ENCODE results near the gene POU3F3.

POU3F3 gene

GRCh38 chr2:104862058-104862941 is 8.4 kb downstream of the POU3F3 start:
- DNase-seq: no peak

GRCh38 chr2:104863146-104863467 is 9.2 kb downstream of the POU3F3 start:
- no peak for DNase-seq

DNA sequence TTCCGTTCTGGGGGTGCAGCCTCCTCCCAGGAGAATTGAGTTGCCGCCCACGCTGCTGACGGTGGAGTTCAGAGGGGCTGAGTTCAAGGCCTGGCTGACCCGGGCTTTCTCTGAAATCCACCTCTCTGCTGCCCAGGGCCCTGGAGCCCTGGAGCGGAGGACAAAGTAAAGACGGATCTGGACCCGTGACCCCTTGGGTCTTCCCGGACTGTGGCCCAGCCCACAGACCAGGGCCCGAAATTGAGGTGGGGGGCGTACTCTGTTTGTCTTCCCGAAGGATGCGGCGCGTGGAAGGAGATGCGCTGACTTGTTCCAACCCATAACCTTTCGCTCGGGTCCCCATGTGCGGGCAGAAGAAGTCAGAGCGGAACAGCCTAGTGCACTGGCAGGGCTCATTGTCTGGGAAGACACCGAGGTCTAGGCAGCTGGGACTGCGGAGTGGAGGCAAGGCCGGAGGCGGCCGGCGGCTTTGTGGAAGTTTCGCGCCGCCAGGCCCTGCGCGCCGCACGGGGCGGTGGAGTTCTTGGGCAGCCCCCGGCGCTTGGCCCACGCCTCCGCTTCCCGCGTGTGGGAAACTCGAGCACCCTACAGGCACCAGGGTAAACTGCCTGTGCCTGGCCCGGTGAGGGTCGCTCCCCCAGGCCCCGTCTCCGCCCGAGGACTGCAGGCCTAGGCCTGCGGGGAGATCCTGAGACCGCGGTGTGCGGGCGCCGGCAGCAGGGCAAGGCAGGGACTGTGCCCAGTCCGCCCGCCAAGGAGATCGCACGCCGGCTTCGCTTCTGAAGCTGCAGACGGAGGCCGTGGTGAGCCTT is 9.8 kb downstream of the POU3F3 start:
- no peak for DNase-seq

DNA sequence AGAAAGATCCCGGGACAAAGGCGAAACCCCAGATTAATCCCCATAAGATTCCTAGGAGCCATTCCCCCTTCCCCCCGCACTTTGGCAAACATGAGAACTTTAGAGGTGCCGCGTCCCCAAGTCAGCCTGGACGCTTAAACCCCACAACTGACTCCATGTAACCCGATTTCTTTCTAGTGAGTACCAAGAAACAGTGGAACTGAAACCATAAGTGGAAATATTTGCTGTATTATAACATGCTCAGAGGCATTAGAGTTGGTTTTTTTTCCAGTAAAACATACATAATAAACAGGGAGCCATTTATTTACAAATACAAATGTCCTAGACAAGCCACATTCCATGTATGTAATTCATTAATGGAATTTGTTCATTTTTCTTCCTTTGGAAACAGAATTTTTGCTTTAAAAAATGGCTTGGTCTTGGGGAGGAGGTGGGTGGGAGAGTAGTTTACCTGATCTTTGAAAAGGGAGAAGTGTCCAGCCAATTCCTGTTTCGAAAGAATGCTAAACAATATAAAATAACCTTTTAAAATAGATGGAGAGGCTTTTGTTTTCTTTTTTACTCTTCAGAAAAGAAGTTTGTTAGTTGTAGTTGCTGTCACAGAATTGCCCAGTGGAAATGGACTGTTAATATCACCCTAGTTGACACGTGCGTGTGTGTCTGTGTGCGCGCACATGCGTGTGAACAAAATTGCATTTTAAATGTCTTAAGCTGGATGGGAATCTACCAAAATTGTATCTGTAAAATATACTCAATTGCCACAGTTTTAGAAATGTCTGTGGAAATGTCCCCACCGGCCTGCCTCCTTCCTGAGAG is 10.6 kb downstream of the POU3F3 start:
- DNase-seq: no peak

DNA sequence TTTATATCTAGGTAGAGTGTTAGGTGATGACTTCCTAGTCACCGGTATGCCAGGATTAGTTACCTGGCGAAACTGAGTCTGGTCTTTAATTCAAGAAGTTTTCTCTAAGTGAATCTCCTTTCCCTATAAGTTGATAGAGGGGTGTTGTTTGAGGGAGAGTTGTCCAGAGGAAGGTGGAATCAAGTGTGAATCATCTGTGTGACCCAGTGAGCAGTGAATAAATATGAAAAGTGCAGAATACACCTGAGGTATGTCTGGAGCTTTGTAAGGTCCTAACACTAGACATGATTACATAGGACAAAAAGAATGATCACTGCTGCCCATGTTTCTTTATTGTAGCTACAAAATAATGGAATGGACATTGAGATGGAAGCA is 11.2 kb downstream of the POU3F3 start:
- DNase-seq: no peak

GRCh38 chr2:104866122-104866864 is 12.4 kb downstream of the POU3F3 start:
- DNase-seq: no peak

- no peak for DNase-seq
These were observed 13.2 kb downstream of the POU3F3 start for GRCh38 chr2:104866883-104867812.

- DNase-seq: no peak
These were observed 14.0 kb downstream of the POU3F3 start for GRCh38 chr2:104867813-104868504.

DNA sequence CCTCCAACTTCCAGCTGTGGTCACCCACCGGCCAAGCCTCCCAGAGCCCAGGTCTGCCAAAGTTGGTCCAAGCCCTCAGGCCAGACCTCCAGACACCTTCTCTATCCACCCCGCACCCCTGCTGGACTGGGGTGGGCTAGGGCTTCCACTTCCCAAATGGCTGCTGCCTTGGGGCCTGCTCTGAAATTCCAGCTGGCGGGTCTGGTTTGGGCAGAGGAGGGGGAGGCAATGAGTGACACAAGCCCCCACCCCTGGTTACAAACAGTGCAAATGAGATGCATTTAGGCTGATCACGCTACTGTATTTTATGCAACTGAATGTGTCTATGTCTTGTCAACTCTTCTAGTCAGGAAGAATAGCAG is 14.6 kb downstream of the POU3F3 start:
- no peak for DNase-seq

DNA sequence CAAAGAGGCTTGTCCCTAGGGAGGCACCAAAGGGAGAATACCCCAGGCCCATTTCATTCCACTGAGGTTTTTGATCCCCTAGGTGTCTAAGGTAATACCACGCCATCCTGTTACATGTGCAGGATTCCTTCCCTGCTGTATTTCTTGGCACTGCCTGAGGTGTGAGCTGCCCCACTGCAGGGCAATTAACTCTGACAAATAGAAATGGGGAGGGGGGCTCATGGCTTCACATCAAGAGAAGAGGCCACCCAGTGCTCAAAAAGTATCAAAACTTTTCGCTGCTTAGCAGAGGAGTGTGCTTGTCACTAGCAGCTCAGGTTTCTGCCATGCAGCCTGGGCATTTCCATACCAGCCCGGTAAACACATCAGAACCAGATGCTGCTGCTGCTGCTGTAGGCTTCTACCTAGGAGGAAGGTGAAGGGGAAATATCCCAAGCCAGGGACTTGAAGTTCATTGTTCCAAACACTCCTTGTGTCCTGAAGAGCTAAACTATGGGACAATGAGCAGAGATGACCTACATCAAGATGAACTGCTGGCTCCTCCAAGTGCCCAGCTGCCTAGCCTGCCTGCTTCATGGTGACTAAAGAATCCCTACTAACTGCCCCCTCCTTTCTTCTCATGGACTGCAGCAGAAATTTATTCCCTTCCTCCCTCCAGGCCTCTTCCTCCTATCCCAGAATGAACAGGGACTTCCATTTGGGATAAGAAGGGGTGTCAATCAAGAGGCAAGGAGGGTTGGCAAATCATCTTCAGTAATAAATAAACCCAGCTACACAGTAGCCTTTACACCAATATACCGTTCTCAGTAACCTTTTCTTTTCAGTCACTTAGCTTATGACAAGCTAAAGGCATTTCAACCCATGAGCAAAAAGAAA is 16.4 kb downstream of the POU3F3 start:
- DNase-seq: no peak

DNA sequence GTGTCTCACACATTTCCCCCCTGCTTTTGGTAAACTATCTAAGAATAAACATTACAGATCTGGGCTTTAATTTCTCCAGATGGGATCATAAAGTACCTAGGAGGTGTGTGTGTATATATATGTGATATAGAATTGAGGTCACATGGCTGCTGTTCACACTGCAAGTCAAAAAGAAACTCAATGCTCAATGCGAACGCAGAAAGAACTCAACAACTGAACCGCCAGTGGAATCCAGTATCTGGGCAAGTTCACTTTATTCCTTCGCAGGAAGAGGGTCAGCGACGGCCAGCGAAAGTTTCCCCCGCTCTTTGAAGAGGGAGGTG is 17.7 kb downstream of the POU3F3 start:
- no peak for DNase-seq

DNA sequence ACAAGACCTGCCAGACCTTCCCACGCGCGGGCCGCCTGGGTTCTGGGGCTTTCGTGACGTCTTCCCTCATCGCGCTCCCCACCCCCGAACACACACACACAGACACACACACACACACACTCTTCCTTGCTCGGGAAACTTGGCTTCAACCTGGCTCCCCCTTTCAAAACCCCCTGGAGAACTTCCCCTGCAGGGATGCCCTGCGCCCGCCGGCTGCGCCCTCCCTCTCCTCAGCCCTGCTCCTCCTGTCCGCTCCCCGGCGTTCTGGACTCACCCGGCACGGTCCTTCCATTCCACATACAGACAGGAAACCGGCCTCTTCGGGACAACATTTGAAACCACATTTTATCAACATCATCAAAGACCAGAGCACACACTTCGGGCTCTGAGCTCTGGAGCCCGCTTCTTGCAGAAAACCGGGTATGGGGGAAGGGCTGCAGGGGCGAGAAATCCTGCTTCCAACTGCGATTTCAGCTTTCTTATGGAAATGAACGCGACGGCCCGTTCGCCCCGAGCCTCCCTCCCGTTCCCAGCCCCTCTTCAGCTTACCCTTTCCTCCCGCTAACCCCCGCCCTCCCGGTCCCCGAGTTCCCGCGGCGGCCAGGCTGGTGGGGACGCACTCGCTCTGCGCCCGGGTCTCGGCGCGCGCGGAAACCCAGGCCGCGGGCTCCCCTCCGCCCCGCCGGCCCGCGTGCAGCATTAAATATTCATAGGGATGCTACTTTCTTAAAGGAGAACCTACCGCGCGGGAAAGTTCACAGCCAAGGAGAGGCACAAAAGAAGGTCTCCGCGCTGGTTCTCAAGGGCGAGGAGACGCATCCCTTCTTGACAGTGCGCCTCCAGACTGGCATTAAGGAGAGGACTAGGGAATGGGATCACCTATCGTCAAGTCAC is 18.3 kb downstream of the POU3F3 start:
- no peak for DNase-seq

GRCh38 chr2:104872866-104873688 is 19.2 kb downstream of the POU3F3 start:
- DNase-seq: peak in 1 of 2 experiments; percentile 18

DNA sequence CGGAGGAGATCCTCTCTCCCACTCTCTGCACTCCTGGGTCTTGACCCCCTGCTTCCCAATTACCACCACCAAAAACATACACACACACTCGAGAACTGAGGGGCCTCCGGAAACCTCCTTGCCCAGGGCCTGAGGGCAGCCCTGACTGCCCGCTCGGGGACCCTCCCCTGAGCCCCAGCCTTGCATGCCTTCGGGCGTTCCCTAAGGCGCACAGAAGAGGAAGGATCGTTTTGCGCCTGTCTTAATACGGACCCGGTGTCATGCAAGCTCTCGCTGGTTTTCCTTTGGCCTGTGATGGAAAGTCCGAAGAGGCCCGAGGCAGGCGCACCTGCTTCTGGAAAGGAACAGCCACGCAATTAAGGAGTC is 19.8 kb downstream of the POU3F3 start:
- no peak for DNase-seq

- DNase-seq: no peak
These were observed 20.3 kb downstream of the POU3F3 start for GRCh38 chr2:104874230-104874629.

GRCh38 chr2:104875262-104875661 is 21.3 kb downstream of the POU3F3 start:
- DNase-seq: no peak

GRCh38 chr2:104876606-104877570 is 23.0 kb downstream of the POU3F3 start:
- DNase-seq: no peak
